Measurements from ENCODE around the gene DICER1.

DNA sequence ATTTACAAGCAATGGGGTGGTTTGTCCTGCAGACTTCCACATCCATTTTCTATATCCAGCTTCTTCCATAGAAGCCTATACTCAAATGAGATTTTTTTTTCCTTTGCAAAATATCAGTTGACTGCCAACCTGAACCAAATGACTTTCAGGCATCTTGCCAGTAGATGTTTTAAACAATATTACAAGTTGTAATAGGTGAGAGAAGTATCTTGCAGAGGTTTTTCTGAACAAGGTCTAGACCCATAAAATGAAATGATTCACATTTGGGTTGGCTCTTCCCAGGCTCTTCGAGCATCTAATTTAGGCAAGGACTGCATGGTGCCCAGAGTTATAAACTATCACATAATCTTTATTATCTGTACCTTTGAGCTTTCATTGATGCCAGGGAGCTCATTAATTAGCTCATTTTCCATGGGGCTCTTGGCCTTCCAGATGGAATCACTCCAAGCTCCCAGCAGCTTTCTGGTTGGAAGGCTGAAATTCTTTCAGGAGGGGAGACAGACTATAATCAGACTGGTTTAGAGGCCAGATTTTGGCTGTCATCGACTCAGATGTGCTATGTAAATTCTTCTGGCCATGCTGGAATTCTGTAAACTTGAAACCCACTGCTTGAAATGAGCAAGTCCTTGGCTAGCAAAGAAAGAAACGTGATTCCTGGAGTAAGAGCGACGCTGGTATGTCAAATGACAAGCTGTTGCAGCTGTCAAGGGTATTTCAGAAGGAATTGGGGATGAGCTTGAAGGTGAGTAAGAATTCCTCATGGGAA is 32.2 kb upstream of the DICER1 start:
- TF ChIP-seq, protein P1, sequence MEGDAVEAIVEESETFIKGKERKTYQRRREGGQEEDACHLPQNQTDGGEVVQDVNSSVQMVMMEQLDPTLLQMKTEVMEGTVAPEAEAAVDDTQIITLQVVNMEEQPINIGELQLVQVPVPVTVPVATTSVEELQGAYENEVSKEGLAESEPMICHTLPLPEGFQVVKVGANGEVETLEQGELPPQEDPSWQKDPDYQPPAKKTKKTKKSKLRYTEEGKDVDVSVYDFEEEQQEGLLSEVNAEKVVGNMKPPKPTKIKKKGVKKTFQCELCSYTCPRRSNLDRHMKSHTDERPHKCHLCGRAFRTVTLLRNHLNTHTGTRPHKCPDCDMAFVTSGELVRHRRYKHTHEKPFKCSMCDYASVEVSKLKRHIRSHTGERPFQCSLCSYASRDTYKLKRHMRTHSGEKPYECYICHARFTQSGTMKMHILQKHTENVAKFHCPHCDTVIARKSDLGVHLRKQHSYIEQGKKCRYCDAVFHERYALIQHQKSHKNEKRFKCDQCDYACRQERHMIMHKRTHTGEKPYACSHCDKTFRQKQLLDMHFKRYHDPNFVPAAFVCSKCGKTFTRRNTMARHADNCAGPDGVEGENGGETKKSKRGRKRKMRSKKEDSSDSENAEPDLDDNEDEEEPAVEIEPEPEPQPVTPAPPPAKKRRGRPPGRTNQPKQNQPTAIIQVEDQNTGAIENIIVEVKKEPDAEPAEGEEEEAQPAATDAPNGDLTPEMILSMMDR (IDR thresholded peaks at IDR 0.05): no peak
- TF ChIP-seq POLR2A (IDR thresholded peaks at IDR 0.05; ENCODE audit: low read depth) (no peak), POLR2AphosphoS5 (IDR thresholded peaks at IDR 0.05) (no peak), EP300 (IDR thresholded peaks at IDR 0.05) (no peak)

Data from esophagus muscularis mucosa (tissue), 4 donors.